SK-N-SH (cell line): ENCODE measurements around the gene TCF12.

Experiments used
- CTCF ChIP-seq: fragments of 200-600 bp; sonication (generic); IDR thresholded peaks from 2 replicates; pipeline ENCODE4 v1.6.1; 2017; ENCODE audit warnings: antibody characterized with exemption, mild to moderate bottlenecking, moderate library complexity
- EP300 ChIP-seq, 2 experiments: IDR thresholded peaks; 2 replicates each; pipeline versions ENCODE4 v1.4.0 to v1.6.1; 2012; ENCODE audit warnings: borderline replicate concordance in 1 of 2, low read depth in 1 of 2, low read length in 1 of 2
- FOXJ3 ChIP-seq: sonication (generic); formaldehyde crosslinking; IDR thresholded peaks from 2 replicates; pipeline ENCODE4 v1.5.1; 2020; ENCODE audit warnings: mild to moderate bottlenecking, missing genetic modification reagents
- GABPA ChIP-seq: IDR thresholded peaks from 2 replicates; pipeline ENCODE4 v1.4.0; 2012; ENCODE audit warnings: low read depth, mild to moderate bottlenecking
- JUND ChIP-seq: IDR thresholded peaks from 2 replicates; pipeline ENCODE4 v1.4.0; 2012
- MAX ChIP-seq: IDR thresholded peaks from 2 replicates; pipeline ENCODE4 v1.4.0; 2012; ENCODE audit warnings: low read depth
- REST ChIP-seq: IDR thresholded peaks from 2 replicates; pipeline ENCODE4 v1.6.1; 2012; ENCODE audit warnings: mild to moderate bottlenecking, low read depth, low read length, moderate library complexity

GRCh38 chr15:57118013-57118799 lies 199.8 kb downstream of the TCF12 start:
- TF ChIP-seq REST (no peak), FOXJ3 (CRISPR knock-in tag) (no peak), JUND (no peak), MAX (no peak), EP300 (IDR thresholded peaks at IDR 0.05; ENCODE audit: borderline replicate concordance in 1 of 2, low read depth in 1 of 2, low read length in 1 of 2) (no peak), GABPA (no peak), CTCF (no peak)
